ENCODE measurements around the gene RRP36.

GRCh38 chr6:43020052-43020705 lies 1.2 kb upstream of the RRP36 start:
- TF ChIP-seq SMC3 (IDR thresholded peaks at IDR 0.05; ENCODE audit: low read depth, low read length): no peak
- no peak for TF ChIP-seq POLR2AphosphoS5 (IDR thresholded peaks at IDR 0.05; ENCODE audit: low read depth, low read length)
- TF ChIP-seq RCOR1 (IDR thresholded peaks at IDR 0.05; ENCODE audit: low read length): no peak
- TF ChIP-seq GATA2 (CRISPR knock-in tag; IDR thresholded peaks at IDR 0.05): no peak
- TF ChIP-seq JUND (IDR thresholded peaks at IDR 0.05): no peak
- TF ChIP-seq CTCF (IDR thresholded peaks at IDR 0.05): no peak
- no peak for TF ChIP-seq IRF3 (IDR thresholded peaks at IDR 0.05; ENCODE audit: low read depth, low read length)
- no peak for TF ChIP-seq ELF1 (IDR thresholded peaks at IDR 0.05)
- TF ChIP-seq ZBTB33 (IDR thresholded peaks at IDR 0.05; ENCODE audit: borderline replicate concordance, low read depth): no peak
- no peak for TF ChIP-seq RAD21 (IDR thresholded peaks at IDR 0.05; ENCODE audit: low read length)
- no peak for TF ChIP-seq CHD2 (IDR thresholded peaks at IDR 0.05; ENCODE audit: low read length, partially characterized antibody)
- no peak for TF ChIP-seq NFIC (IDR thresholded peaks at IDR 0.05; ENCODE audit: borderline replicate concordance)
- TF ChIP-seq REST (IDR thresholded peaks at IDR 0.05; ENCODE audit: low read depth, low read length): no peak

Data from SK-N-SH (cell line).